Ramos (cell line): ENCODE measurements around the gene TSC22D2.

Experiments
- in situ Hi-C: fragments of 300-500 bp; cut with MboI; formaldehyde crosslinking; loops from one replicate; pipeline ENCODE4 v1.14.3; 2022; ENCODE audit warnings: low sequenced_read_pairs; ENCODE audit not compliant: unreplicated experiment

Gene TSC22D2

DNA sequence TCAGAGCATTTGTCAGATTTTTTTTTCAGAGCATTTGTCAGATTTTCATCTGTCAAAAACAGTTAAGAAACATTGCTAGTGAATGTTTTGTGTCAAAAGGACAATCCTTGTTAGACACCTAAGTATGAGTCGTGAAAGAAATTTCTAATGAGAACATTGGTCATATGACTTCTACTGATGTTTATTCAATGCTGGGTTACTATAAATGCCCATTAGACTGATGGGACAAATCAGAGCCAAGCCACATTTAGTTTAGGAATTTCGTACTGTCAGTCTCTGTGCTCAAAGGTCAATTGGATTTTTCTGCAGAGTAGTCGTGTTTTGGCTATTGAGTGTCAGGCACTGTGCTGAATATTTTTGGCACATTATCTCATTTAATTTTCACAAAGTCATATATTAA, 31.6 kb downstream of the TSC22D2 start:
- in situ Hi-C loops: no loop called here

- in situ Hi-C loops: no loop called here
Measured at GRCh38 chr3:150443331-150443741, 35.2 kb downstream of the TSC22D2 start.

GRCh38 chr3:150444371-150444770, 36.3 kb downstream of the TSC22D2 start:
- in situ Hi-C loops: no loop called here

DNA sequence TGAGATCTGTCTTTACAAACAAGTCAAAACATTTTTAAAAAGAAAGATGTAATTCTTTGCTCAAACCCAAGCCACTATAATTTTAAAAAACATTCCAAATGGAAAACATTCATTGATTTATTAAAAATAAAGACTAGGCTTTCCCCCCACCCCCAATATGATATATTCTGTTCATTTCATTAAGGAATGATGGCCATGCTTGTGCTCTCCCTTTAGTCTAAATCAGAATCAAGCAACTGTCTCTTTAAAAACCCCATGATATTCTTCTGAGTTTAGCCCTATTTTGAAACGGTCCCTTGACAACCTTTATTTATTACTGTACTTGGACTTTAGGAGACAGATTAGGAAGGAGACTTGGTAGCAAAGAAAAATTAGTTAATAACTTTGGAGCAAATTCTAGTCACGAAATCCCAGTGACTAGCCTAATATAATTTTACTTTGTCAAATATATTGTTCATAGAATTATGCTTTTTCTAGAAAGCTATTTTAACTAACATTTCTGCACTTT, 38.4 kb downstream of the TSC22D2 start:
- in situ Hi-C loops: no loop called here

DNA sequence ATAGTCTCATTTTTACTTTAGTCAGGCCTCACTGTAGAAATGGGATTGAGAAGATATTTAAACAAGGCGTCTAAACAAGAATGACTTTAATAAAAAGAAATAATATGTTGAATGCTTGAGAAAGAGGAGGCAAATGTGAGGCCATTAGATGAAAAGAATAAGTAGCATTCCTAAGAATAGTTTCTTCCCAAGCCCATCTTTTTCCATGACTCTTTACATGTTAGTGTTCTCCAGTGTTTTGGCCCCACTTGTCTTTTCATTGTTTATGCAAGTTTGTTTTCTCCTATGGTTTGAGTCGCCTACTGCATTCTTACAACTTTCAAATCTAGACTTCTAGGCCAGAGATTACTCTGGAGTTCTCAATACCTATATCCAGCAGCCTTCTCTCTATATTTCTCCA, 39.0 kb downstream of the TSC22D2 start:
- in situ Hi-C loops: no loop called here

DNA sequence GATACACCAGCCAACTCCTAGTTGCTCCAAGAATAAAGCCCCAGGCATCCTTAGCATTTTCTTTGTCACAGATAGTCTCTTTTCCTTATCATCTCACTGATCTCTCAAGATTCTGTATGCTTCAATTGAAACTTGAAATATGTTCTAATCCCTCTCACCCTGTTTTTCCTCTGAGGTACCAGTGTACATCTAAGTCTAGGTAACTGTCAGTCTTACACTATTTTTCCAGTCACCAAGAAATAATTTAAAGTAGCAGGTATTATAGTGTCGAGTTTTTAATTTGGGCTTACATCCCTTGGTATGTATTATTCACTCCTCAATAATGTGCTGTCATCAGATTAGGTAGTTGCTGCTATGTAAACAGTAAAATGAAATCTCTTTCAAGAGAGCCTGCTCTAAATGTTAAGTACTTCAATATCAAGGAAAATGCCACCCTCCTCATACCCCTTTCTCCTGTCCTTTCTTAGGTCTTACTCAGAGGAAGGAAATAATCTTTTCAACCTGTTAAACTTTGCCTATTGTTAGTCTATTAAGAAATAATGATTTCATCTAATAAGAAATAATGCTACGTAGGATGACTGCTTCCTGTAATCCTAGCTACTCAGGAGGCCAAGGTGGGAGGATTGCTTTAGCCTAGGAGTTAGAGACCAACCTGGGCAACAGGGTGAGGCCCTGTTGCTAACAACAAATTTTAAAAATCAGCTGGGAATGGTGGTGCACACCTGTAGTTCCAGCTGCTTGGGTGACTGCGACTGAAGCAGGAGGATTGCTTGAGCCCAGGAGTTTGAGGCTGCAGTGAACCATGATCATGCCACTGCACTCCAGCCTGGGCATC, 39.8 kb downstream of the TSC22D2 start:
- in situ Hi-C loops: no loop called here

DNA sequence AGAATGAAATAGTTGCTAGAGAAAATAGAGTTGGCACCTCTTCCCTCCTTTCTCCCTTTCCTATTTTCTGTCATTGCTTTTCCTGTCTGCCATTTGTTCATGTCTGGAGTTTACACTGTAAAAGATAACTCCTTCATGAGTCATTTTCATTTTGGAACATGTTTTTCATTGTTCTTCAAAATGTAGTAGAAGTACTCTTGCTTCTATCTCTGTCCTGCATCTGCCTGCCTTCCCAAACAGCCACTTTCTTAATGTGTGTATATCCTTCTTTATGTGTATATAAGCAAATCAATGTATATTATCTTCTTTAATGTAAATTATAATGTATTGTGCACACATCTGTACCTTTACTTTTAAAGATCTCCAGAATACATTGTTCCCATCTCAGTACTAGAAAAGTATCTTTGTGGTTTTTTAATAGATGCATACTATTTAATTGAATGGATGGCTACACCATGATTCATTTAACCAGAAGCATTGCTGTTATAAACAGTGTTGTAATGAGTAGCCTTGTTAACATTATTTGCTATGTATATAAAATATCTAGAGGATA, 41.1 kb downstream of the TSC22D2 start:
- in situ Hi-C loops: no loop called here

DNA sequence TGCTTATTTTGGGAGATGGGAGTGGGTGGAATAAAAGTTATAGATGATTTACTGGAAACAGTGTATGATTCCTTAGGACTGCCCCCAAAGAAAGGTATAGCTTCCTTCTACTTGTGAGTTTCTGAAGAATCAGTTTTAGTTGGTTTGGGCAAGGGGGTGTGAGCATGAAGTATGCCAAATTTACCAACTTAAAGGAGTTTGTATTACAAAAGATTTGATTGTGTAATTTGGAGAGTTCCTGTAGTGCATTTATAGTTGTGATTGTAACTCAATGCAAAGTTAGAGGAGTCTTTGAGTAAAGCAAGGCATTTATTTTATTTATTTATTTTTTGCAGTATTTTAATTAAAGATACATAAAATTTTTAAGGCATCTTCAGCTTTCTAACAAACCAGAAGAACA, 42.8 kb downstream of the TSC22D2 start:
- in situ Hi-C loops: no loop called here

DNA sequence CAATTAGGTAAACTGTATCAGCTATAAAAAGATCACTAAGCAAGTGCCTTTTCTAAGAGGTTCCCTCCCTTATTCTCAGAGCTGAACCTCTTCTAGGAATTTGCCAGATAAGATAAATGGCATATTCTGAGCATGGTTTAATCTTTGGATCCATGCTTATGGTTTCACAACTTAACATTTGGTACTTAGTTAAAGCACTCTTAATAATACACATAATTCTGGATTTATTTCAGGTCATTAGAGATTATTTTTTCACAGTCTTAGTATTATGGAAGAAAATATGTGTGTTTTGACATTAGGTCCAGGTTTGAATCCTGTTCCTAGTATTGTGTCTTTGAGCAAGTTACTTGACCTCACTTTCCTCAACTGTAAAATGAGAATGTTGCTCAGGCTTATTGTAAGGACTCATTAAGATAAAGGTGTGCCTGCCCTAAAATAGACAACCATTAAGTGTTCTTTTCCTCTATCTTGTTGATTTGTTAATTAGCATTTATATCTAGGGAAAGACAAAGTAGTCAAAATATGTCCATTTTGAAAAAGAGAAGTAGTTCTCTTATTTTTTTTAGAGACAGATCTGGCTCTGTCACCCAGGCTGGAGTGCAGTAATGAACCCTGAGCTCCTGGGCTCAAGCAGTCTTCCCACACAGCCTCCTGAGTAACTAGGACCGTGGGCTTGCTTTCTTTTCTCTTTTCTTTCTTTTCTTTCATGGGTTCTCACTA, 43.4 kb downstream of the TSC22D2 start:
- in situ Hi-C loops: no loop called here

DNA sequence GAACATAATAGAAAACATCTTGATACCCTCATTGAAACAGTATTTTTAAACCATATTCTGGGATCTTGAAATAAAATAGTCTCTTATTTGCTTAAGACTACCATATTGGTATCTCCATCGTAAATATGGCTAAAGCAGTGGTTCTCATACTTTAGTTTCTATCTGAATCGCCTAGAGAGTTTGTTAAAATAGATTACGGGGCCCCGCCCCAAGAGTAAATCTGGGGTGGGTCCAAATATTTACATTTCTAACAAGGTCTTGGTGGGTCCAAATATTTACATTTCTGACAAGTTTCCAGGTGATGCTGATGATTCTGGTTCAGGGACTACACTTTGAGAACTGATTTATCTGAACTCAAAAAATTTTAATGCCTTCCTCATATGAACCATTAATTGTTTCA, 45.3 kb downstream of the TSC22D2 start:
- in situ Hi-C loops: no loop called here

GRCh38 chr3:150454085-150454484, 46.0 kb downstream of the TSC22D2 start:
- in situ Hi-C loops: no loop called here

GRCh38 chr3:150454622-150455021, 46.5 kb downstream of the TSC22D2 start:
- in situ Hi-C loops: no loop called here

DNA sequence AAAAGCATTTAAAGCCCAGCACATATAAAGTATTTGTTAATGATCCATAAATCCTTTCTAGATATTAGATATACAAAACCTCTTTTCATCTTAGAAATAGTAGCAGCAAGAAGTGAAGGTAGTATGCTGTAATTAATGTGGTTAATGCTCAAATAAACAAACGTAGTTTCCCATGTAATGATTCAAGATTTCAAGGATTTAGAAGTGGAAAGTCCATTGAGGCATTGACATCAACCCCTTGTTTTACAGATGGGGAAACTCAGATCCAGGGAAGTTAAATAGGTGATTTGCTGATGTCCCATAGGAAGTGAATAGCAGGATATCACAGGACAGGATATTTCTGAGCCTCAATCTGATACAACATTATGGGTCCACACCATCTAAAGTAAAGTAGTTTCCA, 47.2 kb downstream of the TSC22D2 start:
- in situ Hi-C loops: no loop called here

DNA sequence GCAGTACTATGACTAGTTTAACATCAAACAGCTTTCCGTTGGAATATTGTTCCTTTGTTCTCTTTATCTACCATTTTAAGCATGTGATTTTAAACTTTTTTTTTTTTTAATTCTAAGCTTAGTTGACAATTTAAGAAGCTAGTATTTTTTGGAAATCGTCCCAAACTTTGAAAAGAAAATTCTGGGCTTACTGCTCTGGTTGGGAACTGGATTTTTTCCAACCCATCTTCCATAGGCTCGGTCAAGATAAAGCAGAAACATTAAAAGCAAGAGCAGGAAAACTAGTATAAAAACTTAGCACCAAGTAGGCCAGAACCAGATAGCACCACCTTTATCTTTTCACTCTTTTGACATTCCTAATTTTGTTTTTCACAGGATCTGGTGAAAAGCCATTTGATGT, 49.9 kb downstream of the TSC22D2 start:
- in situ Hi-C loops: no loop called here

DNA sequence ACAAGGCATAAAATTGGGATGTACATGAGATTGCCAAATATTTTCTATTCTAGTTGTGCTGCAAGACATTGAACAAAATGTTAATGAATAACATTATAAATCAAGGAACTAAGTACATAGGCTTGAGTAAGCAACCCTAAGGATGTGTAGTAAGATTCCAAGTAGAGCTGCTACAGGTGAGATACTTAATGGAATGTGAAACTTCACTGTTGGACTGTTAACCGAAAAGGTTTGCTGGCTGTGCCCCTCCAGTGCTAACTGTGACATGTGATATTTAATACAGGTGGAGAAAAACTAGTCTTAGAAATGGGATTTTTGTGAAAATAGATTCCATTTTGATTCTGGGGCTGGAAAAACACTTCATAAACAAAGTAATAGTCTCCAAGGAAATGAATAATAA, 52.4 kb downstream of the TSC22D2 start:
- in situ Hi-C loops: no loop called here

DNA sequence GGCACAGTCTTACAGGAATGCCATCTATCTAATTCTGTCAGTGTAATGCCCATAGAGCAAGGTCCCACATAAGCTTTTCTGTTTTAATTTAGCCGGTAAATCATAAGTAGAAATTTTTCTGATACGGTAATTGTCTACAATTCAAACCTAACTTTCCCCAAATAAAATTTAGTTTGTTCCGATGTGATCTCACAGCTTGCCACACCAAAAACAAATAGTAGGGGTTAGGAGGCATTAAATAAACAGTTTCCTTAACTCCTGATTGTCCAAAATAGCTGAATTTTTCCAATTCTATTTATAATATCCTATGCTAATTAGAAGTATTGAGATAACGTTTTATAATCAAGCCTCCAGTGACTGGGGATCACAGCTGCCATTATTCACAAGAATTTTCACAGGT, 53.3 kb downstream of the TSC22D2 start:
- in situ Hi-C loops: no loop called here

DNA sequence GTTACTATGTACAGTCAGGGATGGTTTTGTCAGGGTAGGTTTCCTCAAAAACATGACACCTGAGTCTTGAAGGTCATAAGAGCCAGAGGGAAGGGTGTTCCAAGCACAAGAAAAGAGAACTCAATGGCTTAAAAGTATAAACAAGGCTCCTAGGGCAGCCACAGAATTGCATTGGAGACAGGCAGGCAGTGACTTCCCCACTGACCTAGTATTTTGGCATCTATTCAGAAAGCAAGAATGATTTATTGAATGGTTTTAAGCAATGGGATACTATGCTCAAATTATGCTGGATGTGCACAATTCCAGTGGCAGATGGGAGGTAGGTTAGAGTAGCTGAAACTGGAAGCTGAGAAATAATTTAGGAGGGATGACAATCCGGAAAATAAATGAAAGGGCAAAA, 54.0 kb downstream of the TSC22D2 start:
- in situ Hi-C loops: no loop called here

DNA sequence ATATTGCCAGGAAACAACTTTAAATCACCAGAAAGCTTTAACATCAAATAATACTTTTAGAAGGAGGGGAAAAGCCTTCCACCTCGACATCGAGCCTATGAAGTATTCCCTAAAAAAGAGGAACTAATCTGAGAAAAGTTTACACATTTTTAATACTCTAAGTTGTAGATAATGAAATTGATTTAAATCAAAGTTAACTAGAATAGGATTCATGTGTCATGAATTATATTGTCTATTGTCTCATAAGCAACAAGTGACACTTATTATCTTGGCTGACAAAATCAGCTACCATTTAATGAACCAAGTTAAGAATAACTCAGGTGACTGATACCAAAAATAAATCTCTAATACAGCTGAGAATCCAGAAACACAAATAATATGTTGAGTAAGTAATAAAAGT, 56.6 kb downstream of the TSC22D2 start:
- in situ Hi-C loops: no loop called here

GRCh38 chr3:150467381-150467780, 59.3 kb downstream of the TSC22D2 start:
- in situ Hi-C loops: no loop called here

DNA sequence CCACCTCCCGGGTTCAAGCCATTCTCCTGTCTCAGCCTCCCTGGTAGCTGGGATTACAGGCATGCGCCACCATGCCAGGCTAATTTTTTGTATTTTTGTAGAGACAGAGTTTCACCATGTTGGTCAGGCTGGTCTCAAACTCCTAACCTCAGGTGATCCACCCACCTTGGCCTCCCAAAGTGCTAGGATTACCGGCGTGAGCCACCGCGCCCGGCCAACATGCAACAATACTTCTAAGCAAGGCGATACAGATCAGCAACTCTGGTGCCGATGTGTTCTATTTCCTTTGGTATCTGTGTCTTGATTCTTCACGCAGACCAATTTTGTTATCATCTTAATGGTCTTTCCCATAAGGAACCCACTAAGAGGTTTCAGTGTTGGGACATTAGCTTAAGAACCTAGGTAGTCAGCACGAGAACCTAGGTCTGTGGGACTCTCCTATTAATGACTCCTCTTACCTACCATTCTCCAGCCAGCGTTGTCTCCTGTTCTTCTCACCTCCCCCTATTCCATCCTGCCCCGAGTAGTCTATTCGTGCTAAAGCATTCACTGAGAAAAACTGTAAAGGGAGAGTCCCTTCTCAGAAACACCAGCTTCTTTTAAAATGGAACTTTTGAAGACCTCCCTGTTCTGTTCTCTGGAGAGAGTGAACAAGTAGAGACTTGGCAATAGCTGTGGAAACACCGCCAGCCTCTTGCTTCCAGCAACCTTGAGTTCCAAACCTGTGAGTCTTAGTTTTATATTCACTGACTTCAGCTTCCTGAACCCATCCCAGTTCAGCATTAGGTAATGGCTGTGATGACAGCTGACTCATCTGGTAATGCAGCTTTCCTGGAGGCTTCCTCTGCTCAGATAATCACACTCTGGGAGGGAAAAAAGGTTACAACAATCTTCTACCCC, 61.2 kb downstream of the TSC22D2 start:
- in situ Hi-C loops: no loop called here
